Keratinocyte (primary cell): Measurements from ENCODE around the gene TMEM221. TPM values are rescaled to one million over a fixed set of nuclear protein-coding genes. Genes with fewer than 3 reads are reported as not detected.

ENCODE experiments used
- DNase-seq: peaks from one replicate; pipeline ENCODE4 v3.0.0-alpha.2; 2011; ENCODE audit warnings: low read depth, missing footprints, low spot score
- FAIRE-seq: peaks from 2 replicates; lab custom pipeline; 2011; peaks lifted over from hg19 to GRCh38; lab: Jason Lieb, UNC
- H2AFZ ChIP-seq: 2 replicates; pipeline ENCODE4 v1.6.0; 2012; ENCODE audit warnings: low read length, control low read depth, inconsistent platforms; ENCODE audit not compliant: control insufficient read depth
- H3K27ac ChIP-seq: 2 replicates; pipeline ENCODE4 v1.5.1; 2011; ENCODE audit warnings: low read length; ENCODE audit not compliant: control insufficient read depth, insufficient read depth
- H3K27me3 ChIP-seq: 3 replicates; pipeline ENCODE4 v1.6.0; 2011; ENCODE audit warnings: low read length; ENCODE audit not compliant: control insufficient read depth, insufficient read depth; ENCODE audit errors: extremely low read depth
- H3K36me3 ChIP-seq, 2 experiments: 2 replicates in 1 of 2; 3 replicates in 1 of 2; pipeline ENCODE4 v1.5.1; 2011; ENCODE audit warnings: low read length in 2 of 2, mild to moderate bottlenecking in 1 of 2; ENCODE audit not compliant: control insufficient read depth in 2 of 2, insufficient read depth in 2 of 2; ENCODE audit errors: extremely low read depth in 1 of 2
- H3K4me1 ChIP-seq: 3 replicates; pipeline ENCODE4 v1.5.1; 2011; ENCODE audit warnings: low read length; ENCODE audit not compliant: control insufficient read depth, insufficient read depth; ENCODE audit errors: extremely low read depth
- H3K4me2 ChIP-seq: 3 replicates; pipeline ENCODE4 v1.6.0; 2011; ENCODE audit warnings: low read depth, low read length; ENCODE audit not compliant: control insufficient read depth, insufficient read depth; ENCODE audit errors: extremely low read depth
- H3K4me3 ChIP-seq, 3 experiments: fragments of 200-600 bp in 1 of 3; sonication (generic) in 1 of 3; 2 replicates in 2 of 3; 3 replicates in 1 of 3; pipeline ENCODE4 v1.5.1; 2011 to 2016; ENCODE audit warnings: low read length in 3 of 3, mild to moderate bottlenecking in 3 of 3, control low read depth in 2 of 3, inconsistent platforms in 1 of 3, low read depth in 1 of 3, mixed read lengths in 1 of 3, mixed run types in 1 of 3, moderate library complexity in 1 of 3; ENCODE audit not compliant: control insufficient read depth in 2 of 3, insufficient read depth in 2 of 3; ENCODE audit errors: extremely low read depth in 1 of 3
- H3K79me2 ChIP-seq: 2 replicates; pipeline ENCODE4 v1.6.0; 2012; ENCODE audit warnings: low read length; ENCODE audit not compliant: control insufficient read depth, insufficient read depth
- H3K9ac ChIP-seq: 3 replicates; pipeline ENCODE4 v1.6.0; 2011; ENCODE audit warnings: low read length; ENCODE audit not compliant: control insufficient read depth, insufficient read depth; ENCODE audit errors: extremely low read depth
- H3K9me1 ChIP-seq: 3 replicates; pipeline ENCODE4 v1.6.0; 2011; ENCODE audit warnings: low read length; ENCODE audit not compliant: control insufficient read depth, insufficient read depth; ENCODE audit errors: extremely low read depth
- H3K9me3 ChIP-seq: 2 replicates; pipeline ENCODE4 v1.5.1; 2012; ENCODE audit warnings: low read depth, low read length; ENCODE audit not compliant: control insufficient read depth
- H4K20me1 ChIP-seq: 3 replicates; pipeline ENCODE4 v1.6.0; 2011; ENCODE audit warnings: low read length; ENCODE audit not compliant: control insufficient read depth, insufficient read depth; ENCODE audit errors: extremely low read depth
- EZH2 ChIP-seq: IDR thresholded peaks from one replicate; pipeline ENCODE4 v1.6.1; 2012; ENCODE audit warnings: inconsistent platforms, mild to moderate bottlenecking, low read length, moderate library complexity
- dilution Hi-C: fragments of 300-500 bp; cut with MboI; formaldehyde crosslinking; loops from one replicate; pipeline ENCODE4 v1.7.0; 2020; ENCODE audit warnings: low sequenced_read_pairs; ENCODE audit not compliant: extremely low pct_ligation_motif_present
- polyA plus RNA-seq, 5 experiments: library from polyadenylated mRNA; depleted of rRNA in 3 of 5; stranded (reverse) in 3 of 5; stranded (forward) in 1 of 5; unstranded in 1 of 5; fragments of >200 nt; gene quantifications; 1 replicate in 1 of 5; 2 replicates in 3 of 5; 3 replicates in 1 of 5; pipeline versions ENCODE4 v1.2.1 to v1.2.3, GENCODE V29; 2011 to 2012; ENCODE audit warnings: missing spikeins in 2 of 5, low read depth in 1 of 5, low replicate concordance in 1 of 5
- TF ChIP-seq, protein P1 (sequence below), 3 experiments: IDR thresholded peaks in 1 of 3; conservative IDR thresholded peaks in 1 of 3; optimal IDR thresholded peaks in 1 of 3; 2 replicates in 2 of 3; 3 replicates in 1 of 3; pipeline versions ENCODE3 to v1.5.1; 2011; ENCODE audit warnings: low read length in 3 of 3, mild to moderate bottlenecking in 3 of 3, moderate library complexity in 2 of 3, control low read depth in 1 of 3, inconsistent platforms in 1 of 3; ENCODE audit not compliant: insufficient read depth in 2 of 3; ENCODE audit errors: extremely low read depth in 1 of 3

Gene TMEM221
- polyA plus RNA-seq, 1 donor (not counting 4 experiments of a cell fraction or from before 2014, with no cell fraction given), result 0.04 TPM

DNA sequence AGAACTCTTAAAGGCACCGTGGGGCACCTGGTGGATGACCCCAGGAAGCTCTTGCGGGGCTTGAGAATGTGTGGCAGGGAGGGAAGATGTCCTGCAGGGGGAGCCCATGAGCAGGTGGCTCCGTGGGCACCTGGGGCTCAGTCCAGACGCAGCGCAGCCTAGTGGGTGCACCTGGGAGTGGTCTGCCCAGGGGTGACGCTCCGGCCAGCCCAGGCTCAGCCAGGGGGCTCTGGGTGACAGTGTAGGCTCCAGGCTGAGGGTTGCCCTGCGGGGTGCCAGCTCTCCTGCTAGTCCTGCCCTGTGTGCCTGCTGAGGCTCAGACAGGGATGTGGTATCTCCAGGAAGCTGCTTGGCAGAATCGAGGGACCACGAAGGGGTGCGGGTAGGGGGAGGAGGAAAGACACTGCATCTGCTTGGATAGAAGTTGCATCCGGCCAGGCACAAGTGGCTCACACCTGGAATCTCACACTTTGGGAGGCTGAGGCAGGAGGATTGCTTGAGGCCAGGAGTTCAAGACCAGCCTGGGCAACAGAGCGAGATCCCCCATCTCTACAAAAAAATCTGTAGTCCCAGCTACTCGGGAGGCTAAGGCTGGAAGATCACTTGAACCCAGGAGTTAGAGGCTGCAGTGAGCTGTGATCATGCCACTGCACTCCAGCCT lies 48.0 kb upstream of the TMEM221 start:
- H3K4me3 ChIP-seq, result no peak overlapping the region
- no peaks in the 10 kb centered on the region for H3K9me3 ChIP-seq
- no peaks in the 10 kb centered on the region for H3K9me1 ChIP-seq
- H3K4me2 ChIP-seq, result no peak overlapping the region
- TF ChIP-seq EZH2, result no peak
- TF ChIP-seq, protein P1, sequence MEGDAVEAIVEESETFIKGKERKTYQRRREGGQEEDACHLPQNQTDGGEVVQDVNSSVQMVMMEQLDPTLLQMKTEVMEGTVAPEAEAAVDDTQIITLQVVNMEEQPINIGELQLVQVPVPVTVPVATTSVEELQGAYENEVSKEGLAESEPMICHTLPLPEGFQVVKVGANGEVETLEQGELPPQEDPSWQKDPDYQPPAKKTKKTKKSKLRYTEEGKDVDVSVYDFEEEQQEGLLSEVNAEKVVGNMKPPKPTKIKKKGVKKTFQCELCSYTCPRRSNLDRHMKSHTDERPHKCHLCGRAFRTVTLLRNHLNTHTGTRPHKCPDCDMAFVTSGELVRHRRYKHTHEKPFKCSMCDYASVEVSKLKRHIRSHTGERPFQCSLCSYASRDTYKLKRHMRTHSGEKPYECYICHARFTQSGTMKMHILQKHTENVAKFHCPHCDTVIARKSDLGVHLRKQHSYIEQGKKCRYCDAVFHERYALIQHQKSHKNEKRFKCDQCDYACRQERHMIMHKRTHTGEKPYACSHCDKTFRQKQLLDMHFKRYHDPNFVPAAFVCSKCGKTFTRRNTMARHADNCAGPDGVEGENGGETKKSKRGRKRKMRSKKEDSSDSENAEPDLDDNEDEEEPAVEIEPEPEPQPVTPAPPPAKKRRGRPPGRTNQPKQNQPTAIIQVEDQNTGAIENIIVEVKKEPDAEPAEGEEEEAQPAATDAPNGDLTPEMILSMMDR (optimal IDR thresholded peaks at IDR 0.05 in 1 of 3, IDR thresholded peaks at IDR 0.05 in 1 of 3, conservative IDR thresholded peaks at IDR 0.05 in 1 of 3; ENCODE audit: extremely low read depth in 1 of 3, insufficient read depth in 2 of 3, low read length in 3 of 3), result peak; percentile 98 to 100 (median 99)
- peaks cover 0 to 11% of the 10 kb centered on the region in 2 experiments for H3K36me3 ChIP-seq
- FAIRE-seq (peak; percentile 56), DNase-seq (no peak)
- H3K27me3 ChIP-seq, result no peaks in the 10 kb centered on the region
- no peak overlapping the region for H3K27ac ChIP-seq
- no peaks in the 10 kb centered on the region for H3K79me2 ChIP-seq
- H4K20me1 ChIP-seq, result peaks cover 7% of the 10 kb centered on the region
- dilution Hi-C loops, result no loop called here
- H3K9ac ChIP-seq, result no peak overlapping the region
- H3K4me1 ChIP-seq, result no peaks in the 10 kb centered on the region
- no peak overlapping the region for H2AFZ ChIP-seq

DNA sequence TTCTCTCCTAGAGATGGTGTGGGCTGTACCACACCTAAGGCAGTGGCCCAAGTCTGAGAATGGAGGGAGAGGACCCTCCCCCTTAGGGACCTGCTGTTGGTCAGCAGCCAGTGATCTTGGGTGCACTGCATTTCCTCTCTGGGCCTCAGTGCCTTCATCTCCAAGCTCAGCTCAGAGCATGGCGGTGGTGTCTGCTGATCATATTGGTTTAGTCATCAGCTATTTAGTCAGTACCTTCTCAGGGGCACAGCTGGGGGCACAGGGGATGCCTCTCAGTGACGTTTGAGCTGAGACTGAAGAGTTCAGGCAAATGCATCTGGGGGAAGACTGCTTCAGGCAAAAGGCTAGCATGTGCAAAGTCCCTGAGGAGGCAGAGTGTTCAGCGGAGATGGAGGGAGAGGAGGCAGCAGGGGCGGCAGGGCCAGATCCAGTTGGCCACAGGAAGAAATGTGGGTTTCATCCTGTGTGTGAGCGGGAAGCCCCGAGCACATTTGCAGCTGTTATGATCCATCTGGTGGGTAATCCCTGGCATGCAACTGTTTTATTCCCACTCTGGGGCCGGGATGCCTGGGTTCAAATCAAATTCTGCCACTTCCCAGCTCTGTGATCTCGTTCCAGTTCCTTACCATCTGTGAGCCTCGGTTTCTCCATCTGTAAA lies 47.3 kb upstream of the TMEM221 start:
- no peak for FAIRE-seq
- no peak overlapping the region for H2AFZ ChIP-seq

More for the DNA sequence above, 47.3 kb upstream of the TMEM221 start:
- Histone ChIP-seq H4K20me1 (peaks cover 7% of the 10 kb centered on the region), H3K4me1 (no peaks in the 10 kb centered on the region), H3K4me3 (no peak overlapping the region), H3K27me3 (no peaks in the 10 kb centered on the region), H3K9ac (no peak overlapping the region), H3K79me2 (no peaks in the 10 kb centered on the region), H3K4me2 (no peak overlapping the region), H3K36me3 (peaks cover 0 to 7% of the 10 kb centered on the region in 2 experiments), H3K9me1 (no peaks in the 10 kb centered on the region), H3K9me3 (no peaks in the 10 kb centered on the region), H3K27ac (no peak overlapping the region)
- TF ChIP-seq EZH2, result no peak
- TF ChIP-seq, protein P1 (optimal IDR thresholded peaks at IDR 0.05 in 1 of 3, IDR thresholded peaks at IDR 0.05 in 1 of 3, conservative IDR thresholded peaks at IDR 0.05 in 1 of 3; ENCODE audit: extremely low read depth in 1 of 3, insufficient read depth in 2 of 3, low read length in 3 of 3), result no peak
- dilution Hi-C loops, result no loop called here
- DNase-seq, result no peak
